Activated naive CD4-positive, alpha-beta T cell treated with Interleukin-2 at 50 U/mL for 16 hours (primary cell): ENCODE data around the gene SUCO.
A peak's percentile ranks its signal among the peaks of the same experiment; 100 is the strongest.
"Not testable (repeated sequence)": the region's sequence is repeated elsewhere in the genome, so short reads cannot be mapped to it uniquely, and the experiment has no call there.

ENCODE experiments used
- DNase-seq: peaks from one replicate; pipeline ENCODE4 v3.0.0-alpha.2; 2020

The SUCO gene

GRCh38 chr1:172532700-172533512 is at the start of gene SUCO:
SUCO (plus strand) TSS chr1:172533150; CDS start chr1:172533436, 286 bp downstream.
- peak; percentile 100 for DNase-seq

GRCh38 chr1:172483448-172483847 is 49.5 kb upstream of the SUCO start:
- DNase-seq: no peak

GRCh38 chr1:172484252-172484651 is 48.7 kb upstream of the SUCO start:
- no peak for DNase-seq

- no peak for DNase-seq
Measured at GRCh38 chr1:172485626-172486025, 47.3 kb upstream of the SUCO start.

- no peak for DNase-seq
Measured at GRCh38 chr1:172486805-172487454, 46.0 kb upstream of the SUCO start.

GRCh38 chr1:172487550-172487949 is 45.4 kb upstream of the SUCO start:
- no peak for DNase-seq

GRCh38 chr1:172488393-172488792 is 44.6 kb upstream of the SUCO start:
- DNase-seq: no peak

- no peak for DNase-seq
Measured at GRCh38 chr1:172489847-172490246, 43.1 kb upstream of the SUCO start.

GRCh38 chr1:172492421-172492820 is 40.5 kb upstream of the SUCO start:
- no peak for DNase-seq

- DNase-seq: no peak
Measured at GRCh38 chr1:172494166-172494565, 38.8 kb upstream of the SUCO start.

- DNase-seq: not testable (repeated sequence)
Measured at GRCh38 chr1:172496127-172496526, 36.8 kb upstream of the SUCO start.

- DNase-seq: no peak
Measured at GRCh38 chr1:172496678-172497077, 36.3 kb upstream of the SUCO start.

GRCh38 chr1:172497230-172497629 is 35.7 kb upstream of the SUCO start:
- no peak for DNase-seq

GRCh38 chr1:172498857-172499256 is 34.1 kb upstream of the SUCO start:
- no peak for DNase-seq

- DNase-seq: no peak
Measured at GRCh38 chr1:172499636-172500141, 33.3 kb upstream of the SUCO start.

- no peak for DNase-seq
Measured at GRCh38 chr1:172500207-172500606, 32.7 kb upstream of the SUCO start.

GRCh38 chr1:172507741-172508140 is 25.2 kb upstream of the SUCO start:
- no peak for DNase-seq

- DNase-seq: no peak
Measured at GRCh38 chr1:172510479-172510878, 22.5 kb upstream of the SUCO start.

- DNase-seq: no peak
Measured at GRCh38 chr1:172512591-172512990, 20.4 kb upstream of the SUCO start.

- no peak for DNase-seq
Measured at GRCh38 chr1:172513479-172513878, 19.5 kb upstream of the SUCO start.

- DNase-seq: no peak
Measured at GRCh38 chr1:172514108-172514507, 18.8 kb upstream of the SUCO start.

GRCh38 chr1:172515436-172515835 is 17.5 kb upstream of the SUCO start:
- DNase-seq: no peak

- DNase-seq: no peak
Measured at GRCh38 chr1:172515927-172516326, 17.0 kb upstream of the SUCO start.

GRCh38 chr1:172517081-172517480 is 15.9 kb upstream of the SUCO start:
- DNase-seq: no peak
